Measurements from ENCODE around the gene OR5K1. TPM values are rescaled to one million over a fixed set of nuclear protein-coding genes. Genes with fewer than 3 reads are reported as not detected.

OR5K1 gene
- total and polyA plus RNA-seq, 9 donors = not detected

- Histone ChIP-seq H3K4me1 (ENCODE audit: insufficient read depth) (no peaks in the 10 kb centered on the region), H3K27me3 (no peaks in the 10 kb centered on the region), H3K27ac (no peak overlapping the region), H3K9me3 (no peaks in the 10 kb centered on the region), H3K36me3 (no peaks in the 10 kb centered on the region), H3K4me3 (no peak overlapping the region)
- no peak for DNase-seq
- intact Hi-C loops (cut with DNase I) = no loop called here
- TF ChIP-seq POLR2A (IDR thresholded peaks at IDR 0.05) (no peak), CTCF (IDR thresholded peaks at IDR 0.05) (no peak), EP300 (IDR thresholded peaks at IDR 0.05) (no peak)
Observed at GRCh38 chr3:98453827-98454226, 9.2 kb upstream of the OR5K1 start.

GRCh38 chr3:98454929-98455328, 8.1 kb upstream of the OR5K1 start:
- DNase-seq = no peak
- no peaks in the 10 kb centered on the region for H3K36me3 ChIP-seq
- 92 to 97% (median 94%) methylated on average over 1 of the region's 1 CpG for WGBS, 3 donors
- no peaks in the 10 kb centered on the region for H3K4me1 ChIP-seq (ENCODE audit: insufficient read depth)
- H3K27me3 ChIP-seq = no peaks in the 10 kb centered on the region
- no peaks in the 10 kb centered on the region for H3K9me3 ChIP-seq
- intact Hi-C loops (cut with DNase I) = no loop called here
- H3K27ac ChIP-seq = no peak overlapping the region
- TF ChIP-seq EP300 (IDR thresholded peaks at IDR 0.05) (no peak), CTCF (IDR thresholded peaks at IDR 0.05) (no peak), POLR2A (IDR thresholded peaks at IDR 0.05) (no peak)
- H3K4me3 ChIP-seq = no peak overlapping the region

GRCh38 chr3:98457543-98457942, 5.5 kb upstream of the OR5K1 start:
- WGBS, 3 donors = 82 to 88% (median 87%) methylated on average over 2 of the region's 2 CpGs
- H3K4me3 ChIP-seq = no peak overlapping the region
- H3K27ac ChIP-seq = no peak overlapping the region
- no peaks in the 10 kb centered on the region for H3K36me3 ChIP-seq
- no peak for DNase-seq
- no peaks in the 10 kb centered on the region for H3K9me3 ChIP-seq
- TF ChIP-seq CTCF (IDR thresholded peaks at IDR 0.05) = no peak
- no peak for TF ChIP-seq POLR2A (IDR thresholded peaks at IDR 0.05)
- TF ChIP-seq EP300 (IDR thresholded peaks at IDR 0.05) = no peak
- H3K27me3 ChIP-seq = no peaks in the 10 kb centered on the region
- no peaks in the 10 kb centered on the region for H3K4me1 ChIP-seq (ENCODE audit: insufficient read depth)
- intact Hi-C loops (cut with DNase I) = no loop called here

- H3K4me3 ChIP-seq = no peak overlapping the region
- no peak overlapping the region for H3K27ac ChIP-seq
- intact Hi-C loops (cut with DNase I) = loop anchor here in 2 of 4 donors (2.0 to 10.0 kb wide), 2 partner anchors 17 to 175 kb away; no protein-coding TSS in a partner anchor
- TF ChIP-seq EP300 (IDR thresholded peaks at IDR 0.05) (no peak), POLR2A (IDR thresholded peaks at IDR 0.05) (no peak), CTCF (IDR thresholded peaks at IDR 0.05) (no peak)
- H3K36me3 ChIP-seq = no peaks in the 10 kb centered on the region
- H3K27me3 ChIP-seq = no peaks in the 10 kb centered on the region
- DNase-seq = no peak
- H3K9me3 ChIP-seq = no peaks in the 10 kb centered on the region
- no peaks in the 10 kb centered on the region for H3K4me1 ChIP-seq (ENCODE audit: insufficient read depth)
Observed at GRCh38 chr3:98460220-98460619, 2.8 kb upstream of the OR5K1 start.

Data from ovary (tissue), 9 donors.